K562 (cell line): ENCODE results near the gene HOXA1. TPM values are rescaled to one million over a fixed set of nuclear protein-coding genes. Genes with fewer than 3 reads are reported as not detected.

ENCODE experiments used
- ATAC-seq: fragments of 200-7000 bp; cut with Tn5 transposase; 3 replicates; pipeline ENCODE4 v1.9.1; 2020; ENCODE audit warnings: moderate library complexity
- BruUV-seq: library from RNA; stranded (reverse); fragments of 400-500 nt; replicated peaks from 2 replicates; lab custom pipeline; 2021; lab: Mats Ljungman, UMichigan
- CTCF ChIA-PET: fragments of 300-600 bp; formaldehyde crosslinking; extraction: SDS; loops from one replicate; lab custom pipeline; 2021; ENCODE audit warnings: low intra/inter-chr PET ratio; lab: Yijun Ruan, JAX
- POLR2A ChIA-PET: fragments of 300-600, 350-650 bp; sonication (Branson Sonifier 250); formaldehyde crosslinking; extraction: SDS; loops from one replicate; lab custom pipeline; 2021; ENCODE audit warnings: antibody characterized with exemption, inconsistent platforms; lab: Yijun Ruan, JAX
- DNase-seq, 4 experiments: peaks; one replicate each; pipeline versions ENCODE4 v3.0.0 to v3.0.0-alpha.2; 2011 to 2018; ENCODE audit warnings: low spot score in 3 of 4, mixed read lengths in 3 of 4; ENCODE audit errors: extremely low read depth in 1 of 4
- FAIRE-seq: peaks from 2 replicates; lab custom pipeline; 2011; peaks lifted over from hg19 to GRCh38; lab: Jason Lieb, UNC
- H2AFZ ChIP-seq: 2 replicates; pipeline ENCODE4 v1.6.0; 2011; ENCODE audit warnings: low read depth, low read length, control low read depth, inconsistent platforms
- H3K27ac ChIP-seq: fragments of 200-600 bp; 3 replicates; pipeline ENCODE4 v1.8.0; 2011; ENCODE audit warnings: low read depth, mild to moderate bottlenecking, control low read depth, inconsistent platforms, low read length, moderate library complexity, mixed read lengths; ENCODE audit errors: extremely low read depth
- H3K27me3 ChIP-seq, 2 experiments: fragments of 300-600 bp in 1 of 2; 2 replicates in 1 of 2; 3 replicates in 1 of 2; pipeline versions ENCODE4 v1.6.0 to v1.8.0; 2011; ENCODE audit warnings: inconsistent platforms in 2 of 2, low read length in 2 of 2, mild to moderate bottlenecking in 1 of 2, mixed read lengths in 1 of 2, moderate library complexity in 1 of 2; ENCODE audit not compliant: control insufficient read depth in 2 of 2, insufficient read depth in 2 of 2
- H3K36me3 ChIP-seq: fragments of 300-600 bp; 3 replicates; pipeline ENCODE4 v1.8.0; 2011; ENCODE audit warnings: mild to moderate bottlenecking, low read length, inconsistent platforms; ENCODE audit not compliant: control insufficient read depth, insufficient read depth
- H3K4me1 ChIP-seq, 2 experiments: fragments of 200-600 bp in 1 of 2; replicated peaks in 1 of 2; 2 replicates in 1 of 2; 3 replicates in 1 of 2; pipeline versions ENCODE4 v1.5.1 to v1.8.0; 2011; ENCODE audit warnings: inconsistent platforms in 2 of 2, low read length in 2 of 2, mild to moderate bottlenecking in 1 of 2, mixed read lengths in 1 of 2, moderate library complexity in 1 of 2; ENCODE audit not compliant: control insufficient read depth in 2 of 2, insufficient read depth in 2 of 2
- H3K4me2 ChIP-seq: 2 replicates; pipeline ENCODE4 v1.6.1; 2011; ENCODE audit warnings: low read length, control low read depth, inconsistent platforms, mixed read lengths; ENCODE audit not compliant: insufficient read depth
- H3K4me3 ChIP-seq: fragments of 200-600 bp; sonication (generic), shearing (Covaris generic); 2 replicates; pipeline ENCODE4 v1.5.1; 2016; ENCODE audit warnings: control low read depth, inconsistent platforms
- H3K79me2 ChIP-seq: fragments of 200-600 bp; 3 replicates; pipeline ENCODE4 v1.8.0; 2011; ENCODE audit warnings: low read length, inconsistent platforms; ENCODE audit not compliant: control insufficient read depth, insufficient read depth
- H3K9ac ChIP-seq, 2 experiments: 2 replicates each; pipeline versions ENCODE4 v1.6.0 to v1.6.1; 2011; ENCODE audit warnings: low read depth in 2 of 2, low read length in 2 of 2, control low read depth in 1 of 2, inconsistent platforms in 1 of 2, mild to moderate bottlenecking in 1 of 2, mixed read lengths in 1 of 2; ENCODE audit not compliant: insufficient read depth in 1 of 2
- H3K9me1 ChIP-seq: one replicate; pipeline ENCODE4 v1.6.0; 2011; ENCODE audit warnings: inconsistent platforms, mild to moderate bottlenecking, low read length, moderate library complexity; ENCODE audit not compliant: control insufficient read depth, insufficient read depth
- H3K9me3 ChIP-seq: replicated peaks from 2 replicates; pipeline ENCODE4 v1.5.1; 2011; ENCODE audit warnings: low read depth, low read length, inconsistent platforms; ENCODE audit not compliant: control insufficient read depth, insufficient read depth
- H4K20me1 ChIP-seq: replicated peaks from 2 replicates; pipeline ENCODE4 v1.6.1; 2011; ENCODE audit warnings: low read length, inconsistent platforms, mixed read lengths; ENCODE audit not compliant: control insufficient read depth, insufficient read depth
- IRF2 ChIP-seq: sonication (generic); formaldehyde crosslinking; IDR thresholded peaks from 2 replicates; pipeline ENCODE4 v1.8.1; 2022; ENCODE audit warnings: mild to moderate bottlenecking, missing genetic modification reagents
- KDM2B ChIP-seq: fragments of 250-450 bp; sonication (Bioruptor Pico); IDR thresholded peaks from 2 replicates; pipeline ENCODE4 v1.8.0; 2021; ENCODE audit warnings: mild to moderate bottlenecking, moderate library complexity
- NFYB ChIP-seq: IDR thresholded peaks from 2 replicates; pipeline ENCODE4 v1.6.1; 2011; ENCODE audit warnings: mild to moderate bottlenecking, moderate library complexity; ENCODE audit not compliant: insufficient read length; ENCODE audit errors: extremely low read depth
- PYGO2 ChIP-seq: fragments of 450-650 bp; IDR thresholded peaks from 2 replicates; pipeline ENCODE4 v1.6.1; 2016; ENCODE audit warnings: mild to moderate bottlenecking, missing genetic modification characterization, moderate library complexity, missing compliant biosample characterization
- RAD51 ChIP-seq: fragments of 450-650 bp; IDR thresholded peaks from 2 replicates; pipeline ENCODE4 v1.7.1; 2016; ENCODE audit warnings: low read depth, mild to moderate bottlenecking, borderline replicate concordance
- SETDB1 ChIP-seq: IDR thresholded peaks from one replicate; pipeline ENCODE4 v1.6.1; 2012; ENCODE audit warnings: low read length, control low read depth, inconsistent platforms
- SPI1 ChIP-seq: IDR thresholded peaks from 2 replicates; pipeline ENCODE4 v1.6.1; 2011; ENCODE audit warnings: low read depth, low read length, control low read depth, borderline replicate concordance
- TAL1 ChIP-seq: fragments of 450-650 bp; IDR thresholded peaks from 2 replicates; pipeline ENCODE4 v1.6.1; 2016; ENCODE audit warnings: mild to moderate bottlenecking
- ZNF282 ChIP-seq: sonication (generic); formaldehyde crosslinking; IDR thresholded peaks from 2 replicates; pipeline ENCODE4 v1.8.1; 2023; ENCODE audit warnings: missing genetic modification reagents
- WGBS: fragments of 100-300 bp; shearing (Covaris generic); methylation state at CpG from one replicate; pipeline ENCODE4 v1.1.6; 2016; ENCODE audit warnings: low coverage, mixed read lengths; ENCODE audit not compliant: insufficient coverage; ENCODE audit errors: missing lambda C conversion rate; 5-methylcytosine and 5-hydroxymethylcytosine counted together
- in situ Hi-C: fragments of 300-500 bp; cut with MboI; formaldehyde crosslinking; loops from 4 replicates; pipeline ENCODE4 v1.15.0; 2018; ENCODE audit warnings: inconsistent platforms, mixed read lengths
- intact Hi-C: fragments of 100-400 bp; cut with micrococcal nuclease; formaldehyde crosslinking; loops from 2 replicates; pipeline ENCODE4 v1.14.2; 2022
- polyA plus RNA-seq, 8 experiments: library from polyadenylated mRNA; depleted of rRNA in 4 of 8; stranded (reverse) in 5 of 8; unstranded in 3 of 8; fragments of >200 nt; fragmentation: Nextera tagmentation in 2 of 8; fragmentation: Illumina TruSeq in 1 of 8; extraction: Ambion mirVana in 2 of 8; extraction: Trizol in 1 of 8; gene quantifications; 2 replicates each; pipeline versions ENCODE4 v1.2.1 to v1.2.3, GENCODE V29; 2011 to 2014; ENCODE audit warnings: inconsistent platforms in 1 of 8, missing spikeins in 1 of 8
- total RNA-seq, 7 experiments: library from RNA; depleted of rRNA in 6 of 7; stranded (reverse); fragments of >200 nt in 6 of 7; fragmentation: Illumina TruSeq in 2 of 7; extraction: Trizol in 2 of 7; gene quantifications; 2 replicates each; pipeline versions ENCODE4 v1.2.1 to v1.2.3, GENCODE V29; 2011 to 2021; ENCODE audit warnings: low replicate concordance in 1 of 7
- TF ChIP-seq, protein P1 (sequence below), 3 experiments: fragments of 200-800 bp in 1 of 3; sonication (Bioruptor generic) in 1 of 3; sonication (generic) in 1 of 3; formaldehyde crosslinking in 1 of 3; IDR thresholded peaks; 2 replicates each; pipeline versions ENCODE4 v1.6.1 to v1.8.0; 2016 to 2022; ENCODE audit warnings: mild to moderate bottlenecking in 2 of 3, missing compliant biosample characterization in 2 of 3, missing genetic modification characterization in 2 of 3, missing genetic modification reagents in 1 of 3
- TF ChIP-seq, protein P2 (sequence below): sonication (generic); formaldehyde crosslinking; IDR thresholded peaks from 2 replicates; pipeline ENCODE4 v1.9.0; 2022; ENCODE audit warnings: mild to moderate bottlenecking, missing genetic modification reagents

HOXA1 gene
- total and polyA plus RNA-seq, 9 of the 15 experiments (the other 6 are each of a cell fraction or from before 2014, with no cell fraction given) = 0.03 to 0.63 (median 0.09) TPM; not detected in 4

DNA sequence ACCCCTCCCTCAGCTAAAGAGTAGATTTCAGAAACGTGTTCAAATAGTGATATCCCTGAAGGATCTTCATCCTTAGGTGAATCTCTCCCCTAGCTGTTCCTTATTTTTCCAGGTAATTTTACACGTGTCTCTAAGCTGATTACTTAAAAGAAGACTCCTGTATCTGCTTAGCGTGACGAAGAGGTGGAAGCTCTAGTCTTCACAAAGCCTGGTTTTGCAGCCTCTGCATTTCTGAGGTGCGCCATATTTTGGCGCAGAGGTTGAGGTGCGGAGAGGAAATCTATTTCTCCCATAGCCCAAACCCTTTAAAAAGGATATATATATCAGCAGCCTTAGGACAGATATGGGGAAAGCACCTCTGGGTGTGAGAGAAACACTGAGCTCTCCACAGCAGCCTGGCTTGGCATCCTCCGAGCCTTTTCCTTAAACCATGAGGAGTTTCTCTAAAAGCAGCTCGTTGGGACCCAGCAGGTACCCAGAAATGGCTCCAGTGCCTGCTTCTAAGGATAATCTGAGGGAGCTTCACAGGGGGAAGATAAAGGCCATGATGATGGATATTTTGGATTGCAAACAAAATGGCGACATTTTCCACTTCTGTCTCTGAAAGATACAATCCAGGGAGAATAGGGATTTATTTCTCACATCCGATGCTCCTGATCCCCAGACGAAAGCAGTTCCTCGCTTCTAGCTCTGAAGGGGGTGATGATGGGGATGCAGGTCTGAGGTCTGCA is 9.7 kb upstream of the HOXA1 start:
- no peaks in the 10 kb centered on the region for H4K20me1 ChIP-seq
- no peaks in the 10 kb centered on the region for H3K9me1 ChIP-seq
- intact Hi-C loops = no loop called here
- ChIA-PET POLR2A (interaction anchor here (0.7 kb wide), 1 partner anchor 21 kb away, joined by 3 read pairs; no protein-coding TSS in a partner anchor), CTCF (no interaction called here)
- ATAC-seq = no peak
- H3K4me3 ChIP-seq = no peak overlapping the region
- no peak overlapping the region for H3K27ac ChIP-seq
- FAIRE-seq = no peak
- no peak for TF ChIP-seq PYGO2 (tag)
- no peak for TF ChIP-seq RAD51
- no peak for TF ChIP-seq SETDB1
- H3K4me2 ChIP-seq = no peak overlapping the region
- no peaks in the 10 kb centered on the region for H3K79me2 ChIP-seq
- H3K9ac ChIP-seq = no peak overlapping the region
- H3K9me3 ChIP-seq = no peaks in the 10 kb centered on the region
- H3K4me1 ChIP-seq = peaks cover 0 to 14% of the 10 kb centered on the region in 2 experiments; a peak in 2 of 5 replicates
- H3K36me3 ChIP-seq = no peaks in the 10 kb centered on the region
- H2AFZ ChIP-seq = no peak overlapping the region
- no peak for DNase-seq
- in situ Hi-C loops = no loop called here
- no TSS peak for BruUV-seq
- 2% methylated on average over 13 of the region's 13 CpGs for WGBS
- H3K27me3 ChIP-seq = peaks cover 67 to 78% of the 10 kb centered on the region in 2 experiments

DNA sequence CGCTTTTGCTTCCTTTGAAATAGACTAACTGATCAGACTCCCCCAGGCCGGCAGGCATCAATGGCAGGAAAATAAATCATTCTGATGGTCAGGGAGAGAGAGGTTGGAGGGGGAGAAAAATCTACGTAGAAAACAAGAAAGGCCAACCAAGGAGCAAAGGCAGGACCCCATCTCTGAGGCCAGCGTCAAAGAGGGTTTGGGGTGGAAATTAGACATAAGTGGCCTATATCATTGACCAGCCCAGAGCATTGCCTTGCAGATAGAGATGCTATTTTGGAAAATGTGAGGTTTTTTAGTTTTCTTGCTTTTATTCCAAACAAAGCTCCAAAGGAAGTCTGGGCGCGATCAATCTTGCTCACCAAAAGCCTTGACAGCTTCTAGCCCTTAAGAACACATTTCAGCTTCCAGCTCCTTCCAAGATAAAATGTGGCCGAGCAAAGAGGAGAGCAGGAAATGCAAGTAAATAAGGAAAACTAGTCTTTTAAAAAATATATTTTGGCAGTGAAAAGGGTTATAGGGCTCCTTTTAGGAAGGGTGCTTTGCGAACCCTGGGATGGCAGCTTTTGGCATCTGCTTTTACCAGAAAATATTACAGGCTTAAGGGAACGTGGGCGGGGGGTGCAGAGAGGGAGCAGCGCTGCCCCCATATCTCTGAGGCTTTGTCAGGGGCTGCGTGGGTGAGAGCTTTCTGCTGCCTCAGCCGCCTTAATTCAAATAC is 8.7 kb upstream of the HOXA1 start:
- intact Hi-C loops = no loop called here
- Histone ChIP-seq H2AFZ (no peak overlapping the region), H3K27me3 (peaks cover 71 to 76% of the 10 kb centered on the region in 2 experiments), H3K9me3 (no peaks in the 10 kb centered on the region), H3K36me3 (no peaks in the 10 kb centered on the region), H4K20me1 (no peaks in the 10 kb centered on the region), H3K79me2 (no peaks in the 10 kb centered on the region), H3K9ac (no peak overlapping the region), H3K4me1 (peaks cover 0 to 11% of the 10 kb centered on the region in 2 experiments; a peak in 2 of 5 replicates), H3K9me1 (no peaks in the 10 kb centered on the region), H3K4me3 (no peak overlapping the region), H3K4me2 (no peak overlapping the region), H3K27ac (no peak overlapping the region)
- DNase-seq (no peak), FAIRE-seq (no peak), ATAC-seq (no peak)
- CTCF ChIA-PET = no interaction called here
- POLR2A ChIA-PET = interaction anchor here (0.9 kb wide), 1 partner anchor 17 kb away, joined by 3 read pairs; no protein-coding TSS in a partner anchor
- WGBS = 11% methylated on average over 13 of the region's 13 CpGs
- BruUV-seq = no TSS peak
- in situ Hi-C loops = no loop called here
- TF ChIP-seq ZNF282 (no peak), IRF2 (CRISPR knock-in tag) (no peak), NFYB (no peak), KDM2B (CRISPR knock-in tag) (no peak), TAL1 (no peak), SPI1 (no peak)
- TF ChIP-seq, protein P1, sequence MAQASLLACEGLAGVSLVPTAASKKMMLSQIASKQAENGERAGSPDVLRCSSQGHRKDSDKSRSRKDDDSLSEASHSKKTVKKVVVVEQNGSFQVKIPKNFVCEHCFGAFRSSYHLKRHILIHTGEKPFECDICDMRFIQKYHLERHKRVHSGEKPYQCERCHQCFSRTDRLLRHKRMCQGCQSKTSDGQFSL (CRISPR knock-in tag; IDR thresholded peaks at IDR 0.05) = no peak
- TF ChIP-seq, protein P1 (tag; IDR thresholded peaks at IDR 0.05) = no peak
- TF ChIP-seq, protein P2, sequence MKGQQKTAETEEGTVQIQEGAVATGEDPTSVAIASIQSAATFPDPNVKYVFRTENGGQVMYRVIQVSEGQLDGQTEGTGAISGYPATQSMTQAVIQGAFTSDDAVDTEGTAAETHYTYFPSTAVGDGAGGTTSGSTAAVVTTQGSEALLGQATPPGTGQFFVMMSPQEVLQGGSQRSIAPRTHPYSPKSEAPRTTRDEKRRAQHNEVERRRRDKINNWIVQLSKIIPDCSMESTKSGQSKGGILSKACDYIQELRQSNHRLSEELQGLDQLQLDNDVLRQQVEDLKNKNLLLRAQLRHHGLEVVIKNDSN = no peak
